ENCODE data around the gene DCTN1.

- TF ChIP-seq CTCF (IDR thresholded peaks at IDR 0.05; ENCODE audit: low read depth, low read length, poor library complexity, severe bottlenecking) = no peak
- no peak for TF ChIP-seq EZH2phosphoT487 (IDR thresholded peaks at IDR 0.05; ENCODE audit: borderline replicate concordance, low read length)
Measured at GRCh38 chr2:74317701-74318100, 62.4 kb downstream of the DCTN1 start.
